Neural progenitor cell (in vitro differentiated cells): ENCODE data around the gene GNB3. TPM values are rescaled to one million over a fixed set of nuclear protein-coding genes. Genes with fewer than 3 reads are reported as not detected.

Experiments
- DNase-seq: peaks from one replicate; pipeline ENCODE4 v3.0.0-alpha.2; 2016; ENCODE audit warnings: low spot score
- H2AFZ ChIP-seq: fragments of 200-600 bp; sonication (generic); replicated peaks from 2 replicates; pipeline ENCODE4 v1.6.1; 2016; ENCODE audit warnings: antibody characterized with exemption
- H3F3A ChIP-seq: fragments of 200-600 bp; sonication (generic); 2 replicates; pipeline ENCODE4 v1.6.1; 2016; ENCODE audit warnings: antibody characterized with exemption, low read depth
- H3K27ac ChIP-seq: fragments of 200-600 bp; sonication (generic); 2 replicates; pipeline ENCODE4 v1.5.1; 2016; ENCODE audit warnings: mild to moderate bottlenecking
- H3K27me3 ChIP-seq: fragments of 200-600 bp; sonication (generic); 2 replicates; pipeline ENCODE4 v1.6.1; 2016; ENCODE audit warnings: mild to moderate bottlenecking, moderate library complexity
- H3K36me3 ChIP-seq: fragments of 200-600 bp; sonication (generic); 2 replicates; pipeline ENCODE4 v1.5.1; 2016
- H3K4me1 ChIP-seq: fragments of 200-600 bp; sonication (generic); 2 replicates; pipeline ENCODE4 v1.6.1; 2016; ENCODE audit warnings: mixed run types
- H3K4me2 ChIP-seq: fragments of 200-600 bp; sonication (generic); 2 replicates; pipeline ENCODE4 v1.6.1; 2016
- H3K4me3 ChIP-seq: fragments of 200-600 bp; sonication (generic); 2 replicates; pipeline ENCODE4 v1.5.1; 2016
- H3K79me2 ChIP-seq: fragments of 200-600 bp; sonication (generic); 2 replicates; pipeline ENCODE4 v1.6.1; 2016; ENCODE audit warnings: low read depth
- H3K9ac ChIP-seq: fragments of 200-600 bp; sonication (generic); 2 replicates; pipeline ENCODE4 v1.6.1; 2016
- H3K9me3 ChIP-seq: fragments of 200-600 bp; sonication (generic); 2 replicates; pipeline ENCODE4 v1.5.1; 2016; ENCODE audit warnings: low read depth
- H4K20me1 ChIP-seq: fragments of 200-600 bp; sonication (generic); 2 replicates; pipeline ENCODE4 v1.6.1; 2016; ENCODE audit warnings: low read depth
- H3K27ac Mint-ChIP-seq: 3 replicates; pipeline ENCODE4 v1.8.0; 2021; ENCODE audit warnings: mixed read lengths
- H3K27me3 Mint-ChIP-seq: 2 replicates; pipeline ENCODE4 v1.8.0; 2022; ENCODE audit warnings: low read depth, mild to moderate bottlenecking, inconsistent platforms, moderate library complexity, mixed read lengths; ENCODE audit not compliant: insufficient read depth
- H3K36me3 Mint-ChIP-seq: 3 replicates; pipeline ENCODE4 v1.8.0; 2021; ENCODE audit warnings: mixed read lengths
- H3K4me1 Mint-ChIP-seq: 3 replicates; pipeline ENCODE4 v1.8.0; 2021; ENCODE audit warnings: mixed read lengths
- H3K4me3 Mint-ChIP-seq: 3 replicates; pipeline ENCODE4 v1.8.0; 2021; ENCODE audit warnings: mild to moderate bottlenecking, moderate library complexity, mixed read lengths
- H3K9me3 Mint-ChIP-seq: 3 replicates; pipeline ENCODE4 v1.8.0; 2020; ENCODE audit warnings: mixed read lengths
- EZH2 ChIP-seq: fragments of 200-600 bp; sonication (generic); IDR thresholded peaks from 2 replicates; pipeline ENCODE4 v1.6.1; 2017; ENCODE audit warnings: antibody characterized with exemption, mild to moderate bottlenecking, moderate library complexity
- EZH2phosphoT487 ChIP-seq: fragments of 200-600 bp; sonication (generic); IDR thresholded peaks from 2 replicates; pipeline ENCODE4 v1.6.1; 2017; ENCODE audit warnings: antibody characterized with exemption
- total RNA-seq: library from RNA; depleted of rRNA; stranded (reverse); fragments of >200 nt; gene quantifications from 2 replicates; pipeline ENCODE4 v1.2.3, GENCODE V29; 2015; ENCODE audit warnings: low replicate concordance
- TF ChIP-seq, protein P1 (sequence below): fragments of 200-600 bp; sonication (generic); IDR thresholded peaks from 2 replicates; pipeline ENCODE4 v1.5.1; 2017; ENCODE audit warnings: antibody characterized with exemption, mild to moderate bottlenecking

GNB3 gene
- total RNA-seq, 1 donor from 2014 or later, result 2.7 TPM

DNA sequence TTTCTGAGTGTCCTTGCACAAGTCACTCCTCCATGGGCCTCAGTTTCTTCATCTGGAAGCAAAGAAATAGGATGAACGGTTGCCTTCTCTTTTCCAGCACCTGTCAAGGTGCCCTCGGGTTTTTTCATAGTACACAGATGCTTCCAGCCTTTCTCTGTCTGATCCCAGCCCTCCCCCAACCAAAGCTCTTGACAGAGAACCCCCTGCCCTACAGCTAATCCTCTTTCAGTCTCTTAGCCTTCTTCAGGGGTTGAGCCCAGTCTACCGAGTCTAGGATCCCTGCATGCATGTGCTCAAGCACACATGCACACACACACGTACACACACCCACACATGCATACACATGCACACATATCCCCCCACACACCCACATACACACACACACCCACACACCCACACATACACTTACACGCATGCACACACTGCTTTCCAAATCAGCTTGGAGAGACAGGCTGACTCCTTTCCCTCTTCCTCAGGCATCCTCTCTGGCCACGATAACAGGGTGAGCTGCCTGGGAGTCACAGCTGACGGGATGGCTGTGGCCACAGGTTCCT lies 5.7 kb downstream of the GNB3 start:
- no peak overlapping the region for H3K4me2 ChIP-seq
- H3F3A ChIP-seq, result peaks cover 43% of the 10 kb centered on the region
- H3K4me3 ChIP-seq, result no peak overlapping the region
- H3K9ac ChIP-seq, result no peak overlapping the region
- Mint-ChIP-seq H3K36me3 (peaks cover 48% of the 10 kb centered on the region), H3K27me3 (peaks cover 11% of the 10 kb centered on the region), H3K27ac (no peak overlapping the region), H3K4me1 (peaks cover 40% of the 10 kb centered on the region), H3K9me3 (no peaks in the 10 kb centered on the region), H3K4me3 (peak overlapping the region; percentile 2)
- H3K4me1 ChIP-seq, result peaks cover 12% of the 10 kb centered on the region
- no peak overlapping the region for H2AFZ ChIP-seq
- no peaks in the 10 kb centered on the region for H3K36me3 ChIP-seq
- no peak for DNase-seq
- peaks cover 25% of the 10 kb centered on the region for H4K20me1 ChIP-seq
- H3K27ac ChIP-seq, result no peak overlapping the region
- TF ChIP-seq EZH2 (no peak), EZH2phosphoT487 (no peak)
- TF ChIP-seq, protein P1, sequence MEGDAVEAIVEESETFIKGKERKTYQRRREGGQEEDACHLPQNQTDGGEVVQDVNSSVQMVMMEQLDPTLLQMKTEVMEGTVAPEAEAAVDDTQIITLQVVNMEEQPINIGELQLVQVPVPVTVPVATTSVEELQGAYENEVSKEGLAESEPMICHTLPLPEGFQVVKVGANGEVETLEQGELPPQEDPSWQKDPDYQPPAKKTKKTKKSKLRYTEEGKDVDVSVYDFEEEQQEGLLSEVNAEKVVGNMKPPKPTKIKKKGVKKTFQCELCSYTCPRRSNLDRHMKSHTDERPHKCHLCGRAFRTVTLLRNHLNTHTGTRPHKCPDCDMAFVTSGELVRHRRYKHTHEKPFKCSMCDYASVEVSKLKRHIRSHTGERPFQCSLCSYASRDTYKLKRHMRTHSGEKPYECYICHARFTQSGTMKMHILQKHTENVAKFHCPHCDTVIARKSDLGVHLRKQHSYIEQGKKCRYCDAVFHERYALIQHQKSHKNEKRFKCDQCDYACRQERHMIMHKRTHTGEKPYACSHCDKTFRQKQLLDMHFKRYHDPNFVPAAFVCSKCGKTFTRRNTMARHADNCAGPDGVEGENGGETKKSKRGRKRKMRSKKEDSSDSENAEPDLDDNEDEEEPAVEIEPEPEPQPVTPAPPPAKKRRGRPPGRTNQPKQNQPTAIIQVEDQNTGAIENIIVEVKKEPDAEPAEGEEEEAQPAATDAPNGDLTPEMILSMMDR, result no peak
- H3K79me2 ChIP-seq, result peaks cover 25% of the 10 kb centered on the region
- H3K9me3 ChIP-seq, result no peaks in the 10 kb centered on the region
- no peaks in the 10 kb centered on the region for H3K27me3 ChIP-seq

DNA sequence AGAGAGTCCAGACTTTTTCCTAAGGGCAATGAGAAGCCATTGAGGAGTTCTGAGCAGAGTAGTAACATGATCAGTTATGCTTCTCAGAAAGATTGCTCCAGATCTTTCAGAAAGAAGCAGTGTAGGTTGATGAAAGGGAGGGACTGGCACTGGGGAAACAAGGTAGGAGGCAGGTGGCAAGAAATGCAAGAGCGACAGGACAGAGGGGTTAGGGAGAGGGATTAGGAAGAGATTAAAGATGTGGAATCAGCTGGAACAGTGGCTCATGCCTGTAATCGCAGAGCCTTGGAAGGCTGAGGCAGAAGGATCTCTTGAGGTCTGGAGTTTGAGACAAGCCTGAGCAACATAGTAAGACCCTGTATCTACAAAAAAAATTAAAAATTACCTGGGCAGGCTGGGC lies 7.0 kb downstream of the GNB3 start:
- no peak overlapping the region for H3K27ac Mint-ChIP-seq
- peaks cover 11% of the 10 kb centered on the region for H3K27me3 Mint-ChIP-seq
- Histone ChIP-seq H3K9ac (peak overlapping the region; percentile 31), H3K36me3 (no peaks in the 10 kb centered on the region), H2AFZ (no peak overlapping the region), H4K20me1 (peaks cover 24% of the 10 kb centered on the region), H3K79me2 (peaks cover 25% of the 10 kb centered on the region), H3K27ac (no peak overlapping the region), H3K9me3 (no peaks in the 10 kb centered on the region), H3K4me2 (no peak overlapping the region), H3K4me3 (no peak overlapping the region), H3F3A (peaks cover 46% of the 10 kb centered on the region), H3K27me3 (no peaks in the 10 kb centered on the region), H3K4me1 (peaks cover 12% of the 10 kb centered on the region)
- H3K4me1 Mint-ChIP-seq, result peaks cover 33% of the 10 kb centered on the region
- H3K36me3 Mint-ChIP-seq, result peaks cover 46% of the 10 kb centered on the region
- no peak overlapping the region for H3K4me3 Mint-ChIP-seq
- no peaks in the 10 kb centered on the region for H3K9me3 Mint-ChIP-seq
- no peak for DNase-seq
- TF ChIP-seq, protein P1, result no peak
- TF ChIP-seq EZH2phosphoT487, result no peak
- no peak for TF ChIP-seq EZH2

DNA sequence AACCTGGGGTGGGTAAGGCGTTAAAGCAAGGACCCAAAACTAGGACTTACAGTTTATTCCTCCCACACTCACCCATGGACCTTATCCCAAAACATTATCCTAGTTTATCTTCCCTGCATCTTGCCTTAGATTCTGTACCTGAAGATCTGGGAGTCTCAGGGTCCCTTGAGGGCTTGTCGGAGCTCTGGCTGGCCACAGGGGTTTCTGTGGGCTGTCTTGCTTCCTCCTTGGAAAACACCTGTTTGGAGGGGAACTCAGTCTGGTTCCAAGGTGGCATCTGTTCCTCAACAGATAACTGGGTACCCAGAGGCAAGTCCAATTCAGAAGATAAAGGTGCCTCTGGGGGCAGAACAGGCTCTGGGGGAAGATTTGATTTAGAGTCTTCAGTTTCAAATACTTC lies 8.7 kb downstream of the GNB3 start:
- Mint-ChIP-seq H3K4me3 (peak overlapping the region; percentile 93), H3K9me3 (no peaks in the 10 kb centered on the region), H3K27ac (no peak overlapping the region), H3K27me3 (peaks cover 9% of the 10 kb centered on the region), H3K36me3 (peaks cover 41% of the 10 kb centered on the region), H3K4me1 (peaks cover 47% of the 10 kb centered on the region)
- Histone ChIP-seq H3K4me2 (peak overlapping the region; percentile 88), H2AFZ (no peak overlapping the region), H3K79me2 (peaks cover 43% of the 10 kb centered on the region), H3K27ac (no peak overlapping the region), H3F3A (peaks cover 53% of the 10 kb centered on the region), H3K27me3 (no peaks in the 10 kb centered on the region), H3K36me3 (no peaks in the 10 kb centered on the region), H3K4me3 (no peak overlapping the region), H3K4me1 (peaks cover 19% of the 10 kb centered on the region), H4K20me1 (peaks cover 31% of the 10 kb centered on the region), H3K9ac (no peak overlapping the region), H3K9me3 (no peaks in the 10 kb centered on the region)
- no peak for DNase-seq
- TF ChIP-seq EZH2 (no peak), EZH2phosphoT487 (no peak)
- TF ChIP-seq, protein P1, result no peak
